MCF 10A (cell line): ENCODE results near the gene DLG2. TPM values are rescaled to one million over a fixed set of nuclear protein-coding genes. Genes with fewer than 3 reads are reported as not detected.

Source experiments
- BruUV-seq: library from RNA; stranded (reverse); fragments of 400-500 nt; replicated peaks from 2 replicates; lab custom pipeline; 2021; lab: Mats Ljungman, UMichigan
- CTCF ChIA-PET: fragments of 300-600 bp; sonication (Branson Sonifier 250); formaldehyde crosslinking; extraction: SDS; loops from one replicate; lab custom pipeline; 2021; ENCODE audit warnings: antibody characterized with exemption, inconsistent platforms; lab: Yijun Ruan, JAX
- POLR2A ChIA-PET: fragments of 300-600, 350-650 bp; sonication (Branson Sonifier 250); formaldehyde crosslinking; extraction: SDS; loops from one replicate; lab custom pipeline; 2020; ENCODE audit warnings: antibody characterized with exemption, inconsistent platforms; lab: Yijun Ruan, JAX
- DNase-seq: peaks from one replicate; pipeline ENCODE4 v3.0.0-alpha.2; 2018; ENCODE audit not compliant: unreplicated experiment
- H3K27ac Mint-ChIP-seq: one replicate; pipeline ENCODE4 v1.8.0; 2022; ENCODE audit warnings: mild to moderate bottlenecking, low read depth, mixed read lengths; ENCODE audit not compliant: unreplicated experiment
- H3K27me3 Mint-ChIP-seq: one replicate; pipeline ENCODE4 v1.8.0; 2022; ENCODE audit warnings: mixed read lengths; ENCODE audit not compliant: insufficient read depth, unreplicated experiment
- H3K36me3 Mint-ChIP-seq: one replicate; pipeline ENCODE4 v1.8.0; 2022; ENCODE audit warnings: mild to moderate bottlenecking, moderate library complexity, mixed read lengths; ENCODE audit not compliant: insufficient read depth, unreplicated experiment
- H3K4me1 Mint-ChIP-seq: one replicate; pipeline ENCODE4 v1.8.0; 2022; ENCODE audit warnings: mixed read lengths; ENCODE audit not compliant: insufficient read depth, unreplicated experiment
- H3K4me3 Mint-ChIP-seq: one replicate; pipeline ENCODE4 v1.8.0; 2022; ENCODE audit warnings: mild to moderate bottlenecking, moderate library complexity, mixed read lengths; ENCODE audit not compliant: unreplicated experiment
- H3K9me3 Mint-ChIP-seq: one replicate; pipeline ENCODE4 v1.8.0; 2022; ENCODE audit warnings: mixed read lengths; ENCODE audit not compliant: unreplicated experiment
- intact Hi-C: fragments of 100-400 bp; cut with micrococcal nuclease; formaldehyde crosslinking; loops from 2 replicates; pipeline ENCODE4 v1.14.1; 2022
- total RNA-seq: library from RNA; stranded (reverse); gene quantifications from 2 replicates; pipeline ENCODE4 v1.2.3, GENCODE V29; 2022
- TF ChIP-seq, protein P1 (sequence below): fragments of 200-600 bp; IDR thresholded peaks from one replicate; pipeline ENCODE4 v1.8.0; 2022; ENCODE audit warnings: antibody characterized with exemption, mild to moderate bottlenecking; ENCODE audit not compliant: unreplicated experiment

DLG2 gene
- total RNA-seq, 1 experiment from 2014 or later = 0.26 TPM

DNA sequence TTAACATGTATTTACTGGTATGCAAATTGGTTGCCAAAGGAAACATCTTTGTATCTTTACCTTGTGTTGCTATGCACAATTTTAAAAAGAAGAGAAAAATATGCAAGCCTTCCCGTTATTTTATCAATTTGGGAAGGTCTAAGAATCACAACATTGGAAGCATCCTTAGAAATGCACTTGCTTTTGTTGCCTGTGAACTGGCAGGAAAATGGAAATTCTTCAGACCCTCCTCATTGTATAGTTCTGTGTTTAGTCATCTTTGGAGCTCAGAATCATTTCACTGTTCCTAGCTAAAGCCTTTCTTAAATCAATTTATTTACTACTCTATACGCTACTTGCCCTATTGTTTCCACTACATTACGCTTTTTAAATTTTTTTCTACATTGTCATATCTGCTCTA is 574.5 kb downstream of the DLG2 start:
- peaks cover 90% of the 10 kb centered on the region for H3K27me3 Mint-ChIP-seq
- intact Hi-C loops = no loop called here
- no peak overlapping the region for H3K27ac Mint-ChIP-seq
- DNase-seq = no peak
- BruUV-seq = no TSS peak
- ChIA-PET POLR2A (no interaction called here), CTCF (interaction anchor here (0.7 kb wide), 1 partner anchor 537 kb away, joined by 3 read pairs; no protein-coding TSS in a partner anchor)
- no peaks in the 10 kb centered on the region for H3K9me3 Mint-ChIP-seq
- no peaks in the 10 kb centered on the region for H3K36me3 Mint-ChIP-seq
- no peak overlapping the region for H3K4me3 Mint-ChIP-seq
- TF ChIP-seq, protein P1, sequence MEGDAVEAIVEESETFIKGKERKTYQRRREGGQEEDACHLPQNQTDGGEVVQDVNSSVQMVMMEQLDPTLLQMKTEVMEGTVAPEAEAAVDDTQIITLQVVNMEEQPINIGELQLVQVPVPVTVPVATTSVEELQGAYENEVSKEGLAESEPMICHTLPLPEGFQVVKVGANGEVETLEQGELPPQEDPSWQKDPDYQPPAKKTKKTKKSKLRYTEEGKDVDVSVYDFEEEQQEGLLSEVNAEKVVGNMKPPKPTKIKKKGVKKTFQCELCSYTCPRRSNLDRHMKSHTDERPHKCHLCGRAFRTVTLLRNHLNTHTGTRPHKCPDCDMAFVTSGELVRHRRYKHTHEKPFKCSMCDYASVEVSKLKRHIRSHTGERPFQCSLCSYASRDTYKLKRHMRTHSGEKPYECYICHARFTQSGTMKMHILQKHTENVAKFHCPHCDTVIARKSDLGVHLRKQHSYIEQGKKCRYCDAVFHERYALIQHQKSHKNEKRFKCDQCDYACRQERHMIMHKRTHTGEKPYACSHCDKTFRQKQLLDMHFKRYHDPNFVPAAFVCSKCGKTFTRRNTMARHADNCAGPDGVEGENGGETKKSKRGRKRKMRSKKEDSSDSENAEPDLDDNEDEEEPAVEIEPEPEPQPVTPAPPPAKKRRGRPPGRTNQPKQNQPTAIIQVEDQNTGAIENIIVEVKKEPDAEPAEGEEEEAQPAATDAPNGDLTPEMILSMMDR = no peak
- H3K4me1 Mint-ChIP-seq = no peaks in the 10 kb centered on the region

DNA sequence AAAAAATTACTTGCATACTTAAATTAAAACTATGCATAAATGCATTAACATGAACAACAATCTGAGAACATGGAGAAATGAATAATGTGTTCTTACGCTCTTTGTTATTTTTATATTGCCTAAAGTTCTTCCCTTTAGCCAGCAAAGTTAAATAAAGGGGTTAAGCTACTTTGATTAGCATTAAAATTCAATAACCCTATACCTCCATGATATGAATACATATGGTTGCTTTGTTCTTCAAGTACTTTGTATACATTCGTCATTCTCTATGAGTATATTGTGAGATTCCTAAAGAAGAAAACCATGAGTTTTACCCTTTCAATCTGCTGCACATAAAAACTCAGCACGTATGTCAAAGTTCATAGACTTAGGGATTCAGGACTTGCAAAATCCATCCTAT is 578.3 kb downstream of the DLG2 start:
- POLR2A ChIA-PET = no interaction called here
- BruUV-seq = no TSS peak

DNA sequence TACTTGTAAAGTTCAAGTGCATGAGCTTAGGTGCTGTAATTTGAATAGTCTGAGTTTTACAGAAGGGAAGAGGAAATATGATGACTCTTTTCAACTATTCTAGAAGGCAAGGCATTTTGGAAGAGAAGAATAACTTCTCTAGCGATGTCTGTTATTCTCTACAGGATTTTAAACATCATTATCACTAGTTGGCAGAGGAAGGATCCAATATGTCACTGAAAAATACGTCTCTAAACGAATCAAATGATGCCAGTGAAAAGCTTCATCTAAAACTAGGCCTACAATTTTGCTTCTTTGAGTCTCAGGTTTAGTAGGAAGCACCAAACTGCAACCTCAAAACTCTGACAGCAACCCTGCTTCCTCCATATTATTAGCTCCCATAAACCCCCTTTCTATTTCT is 581.4 kb downstream of the DLG2 start:
- TF ChIP-seq, protein P1 = no peak
- Mint-ChIP-seq H3K36me3 (no peaks in the 10 kb centered on the region), H3K4me1 (no peaks in the 10 kb centered on the region), H3K4me3 (no peak overlapping the region), H3K27me3 (peaks cover 71% of the 10 kb centered on the region), H3K27ac (no peak overlapping the region), H3K9me3 (no peaks in the 10 kb centered on the region)
- CTCF ChIA-PET = no interaction called here
- POLR2A ChIA-PET = no interaction called here
- DNase-seq = no peak
- BruUV-seq = no TSS peak
- intact Hi-C loops = no loop called here

More for the DNA sequence above, 578.3 kb downstream of the DLG2 start:
- CTCF ChIA-PET = interaction anchor here (0.6 kb wide), 1 partner anchor 78 kb away, joined by 3 read pairs; no protein-coding TSS in a partner anchor
- Mint-ChIP-seq H3K27me3 (peaks cover 78% of the 10 kb centered on the region), H3K9me3 (no peaks in the 10 kb centered on the region), H3K36me3 (no peaks in the 10 kb centered on the region), H3K4me3 (no peak overlapping the region), H3K4me1 (no peaks in the 10 kb centered on the region), H3K27ac (no peak overlapping the region)
- TF ChIP-seq, protein P1 = no peak
- intact Hi-C loops = no loop called here
- DNase-seq = no peak

DNA sequence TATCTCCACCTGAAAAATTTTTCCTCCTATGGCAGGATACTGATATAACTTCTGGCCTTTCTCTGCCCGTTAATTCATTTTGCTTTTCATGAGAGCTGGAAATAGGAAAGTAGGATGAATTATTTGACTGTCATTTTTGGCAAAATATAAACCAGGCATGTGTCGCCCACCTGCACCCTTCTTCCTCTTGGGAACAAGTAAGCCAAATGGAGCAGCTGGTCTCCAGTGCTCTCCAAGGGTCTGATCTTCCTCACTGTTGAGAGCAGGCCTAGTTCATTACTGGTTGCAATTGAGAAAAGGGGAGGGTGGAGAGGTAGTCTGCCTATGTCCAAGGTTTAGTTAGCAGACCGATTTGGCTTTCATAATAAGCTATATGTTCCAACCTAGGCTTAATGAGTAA is 582.2 kb downstream of the DLG2 start:
- no peak for DNase-seq
- TF ChIP-seq, protein P1 = no peak
- Mint-ChIP-seq H3K27me3 (peaks cover 71% of the 10 kb centered on the region), H3K4me1 (no peaks in the 10 kb centered on the region), H3K27ac (no peak overlapping the region), H3K36me3 (no peaks in the 10 kb centered on the region), H3K4me3 (no peak overlapping the region), H3K9me3 (no peaks in the 10 kb centered on the region)
- no TSS peak for BruUV-seq
- intact Hi-C loops = no loop called here
- POLR2A ChIA-PET = no interaction called here
- CTCF ChIA-PET = no interaction called here
